HG02885 (cell line): ENCODE results near the gene SPINK1.
A peak's percentile ranks its signal among the peaks of the same experiment; 100 is the strongest.
"Not testable (repeated sequence)": the region's sequence is repeated elsewhere in the genome, so short reads cannot be mapped to it uniquely, and the experiment has no call there.

Experiments
- ATAC-seq: cut with Tn5 transposase; IDR thresholded peaks from one replicate; pipeline ENCODE4 v1.9.1; 2021; ENCODE audit warnings: mild to moderate bottlenecking; ENCODE audit not compliant: unreplicated experiment, poor library complexity

Gene SPINK1

GRCh38 chr5:147809830-147810666 is 21.4 kb downstream of the SPINK1 start:
- no peak for ATAC-seq

- peak; percentile 86 for ATAC-seq
These were observed 26.4 kb downstream of the SPINK1 start for GRCh38 chr5:147805030-147805454.

- ATAC-seq: no peak
These were observed 27.1 kb downstream of the SPINK1 start for GRCh38 chr5:147804334-147804733.

- no peak for ATAC-seq
These were observed 27.5 kb downstream of the SPINK1 start for GRCh38 chr5:147803926-147804325.

GRCh38 chr5:147803161-147803560 is 28.3 kb downstream of the SPINK1 start:
- ATAC-seq: not testable (repeated sequence)

- no peak for ATAC-seq
These were observed 30.0 kb downstream of the SPINK1 start for GRCh38 chr5:147801461-147801860.

GRCh38 chr5:147800491-147800890 is 31.0 kb downstream of the SPINK1 start:
- ATAC-seq: no peak

- ATAC-seq: no peak
These were observed 34.7 kb downstream of the SPINK1 start for GRCh38 chr5:147796556-147797308.

- no peak for ATAC-seq
These were observed 40.3 kb downstream of the SPINK1 start for GRCh38 chr5:147791181-147791580.

GRCh38 chr5:147789820-147790219 is 41.7 kb downstream of the SPINK1 start:
- no peak for ATAC-seq

- ATAC-seq: no peak
These were observed 43.4 kb downstream of the SPINK1 start for GRCh38 chr5:147788023-147788422.

- ATAC-seq: no peak
These were observed 45.3 kb downstream of the SPINK1 start for GRCh38 chr5:147786142-147786541.

- ATAC-seq: no peak
These were observed 47.1 kb downstream of the SPINK1 start for GRCh38 chr5:147784146-147784987.

GRCh38 chr5:147782110-147783028 is 49.1 kb downstream of the SPINK1 start, which contains the start of gene JAKMIP2:
Gene JAKMIP2 (minus strand): TSS chr5:147782728. CDS start chr5:147671806, 110,922 bp downstream.
- peak; percentile 58 for ATAC-seq

- no peak for ATAC-seq
These were observed 50.4 kb downstream of the SPINK1 start for GRCh38 chr5:147780924-147781573.

- no peak for ATAC-seq
These were observed 51.8 kb downstream of the SPINK1 start for GRCh38 chr5:147779694-147780093.

GRCh38 chr5:147776989-147777388 is 54.5 kb downstream of the SPINK1 start:
- ATAC-seq: no peak
